CD4-positive, alpha-beta T cell (primary cell): ENCODE results near the gene TCF4. TPM values are rescaled to one million over a fixed set of nuclear protein-coding genes. Genes with fewer than 3 reads are reported as not detected.

ENCODE experiments used
- ATAC-seq: fragments of 200-7000 bp; cut with Tn5 transposase; one replicate; pipeline ENCODE4 v1.10.0; 2022; ENCODE audit warnings: mild to moderate bottlenecking; ENCODE audit not compliant: poor library complexity
- CTCF ChIA-PET: fragments of 350-600 bp; sonication (Branson Sonifier 250); formaldehyde crosslinking; loops from one replicate; lab custom pipeline; 2021; ENCODE audit warnings: antibody characterized with exemption, inconsistent platforms; lab: Charles Lee
- POLR2A ChIA-PET: fragments of 350-600 bp; sonication (Branson Sonifier 250); formaldehyde crosslinking; loops from one replicate; lab custom pipeline; 2021; ENCODE audit warnings: antibody characterized with exemption, inconsistent platforms; lab: Charles Lee
- DNase-seq, 14 experiments: peaks; one replicate each; pipeline ENCODE4 v3.0.0-alpha.2; 2013 to 2020; ENCODE audit warnings: mixed read lengths in 2 of 14
- H3K27ac ChIP-seq, 2 donors: one replicate each; pipeline versions ENCODE4 v1.5.1 to v1.7.0; 2013; ENCODE audit warnings: low read length in 2 of 2, low read depth in 1 of 2, mild to moderate bottlenecking in 1 of 2
- H3K27me3 ChIP-seq, 2 experiments: 1 replicate in 1 of 2; 2 replicates in 1 of 2; pipeline versions ENCODE4 v1.6.1 to v1.7.0; 2013; ENCODE audit warnings: low read length in 2 of 2, control low read depth in 1 of 2, mild to moderate bottlenecking in 1 of 2, moderate library complexity in 1 of 2; ENCODE audit not compliant: insufficient read depth in 2 of 2, control insufficient read depth in 1 of 2
- H3K36me3 ChIP-seq: one replicate; pipeline ENCODE4 v1.6.1; 2013; ENCODE audit warnings: low read length, control low read depth; ENCODE audit not compliant: insufficient read depth
- H3K4me1 ChIP-seq: one replicate; pipeline ENCODE4 v1.6.1; 2013; ENCODE audit warnings: low read length, control low read depth; ENCODE audit not compliant: insufficient read depth
- H3K4me3 ChIP-seq: one replicate; pipeline ENCODE4 v1.5.1; 2013; ENCODE audit warnings: mild to moderate bottlenecking, low read length, moderate library complexity
- H3K9me3 ChIP-seq, 2 experiments: 1 replicate in 1 of 2; 2 replicates in 1 of 2; pipeline versions ENCODE4 v1.6.1 to v1.7.0; 2013; ENCODE audit warnings: low read length in 2 of 2, mild to moderate bottlenecking in 2 of 2, control low read depth in 1 of 2, moderate library complexity in 1 of 2; ENCODE audit not compliant: control insufficient read depth in 1 of 2, insufficient read depth in 1 of 2
- H3K27ac Mint-ChIP-seq: one replicate; pipeline ENCODE4 v1.8.0; 2020; ENCODE audit warnings: mixed read lengths
- H3K27me3 Mint-ChIP-seq: one replicate; pipeline ENCODE4 v1.8.0; 2021; ENCODE audit warnings: mixed read lengths
- H3K36me3 Mint-ChIP-seq: one replicate; pipeline ENCODE4 v1.8.0; 2021; ENCODE audit warnings: low read depth, mixed read lengths
- H3K4me1 Mint-ChIP-seq: one replicate; pipeline ENCODE4 v1.8.0; 2021; ENCODE audit warnings: low read depth, mixed read lengths
- H3K4me3 Mint-ChIP-seq: one replicate; pipeline ENCODE4 v1.8.0; 2020; ENCODE audit warnings: mild to moderate bottlenecking, mixed read lengths
- H3K9me3 Mint-ChIP-seq: one replicate; pipeline ENCODE4 v1.8.0; 2020; ENCODE audit warnings: mixed read lengths
- CTCF ChIP-seq: fragments of 200-600 bp; IDR thresholded peaks from one replicate; pipeline ENCODE4 v1.8.0; 2022; ENCODE audit warnings: antibody characterized with exemption, mild to moderate bottlenecking
- intact Hi-C, 2 experiments: fragments of 100-400 bp; cut with DNase I in 1 of 2; cut with micrococcal nuclease in 1 of 2; formaldehyde crosslinking; loops; one replicate each; pipeline versions ENCODE4 v1.15.1 to v1.9.0; 2023 to 2025; cut with DNase I, micrococcal nuclease
- total RNA-seq, 174 experiments: library from RNA in 2 of 174; stranded (reverse) in 2 of 174; gene quantifications; one replicate each; pipeline ENCODE4 v1.2.3 and lab custom pipeline; 2021 to 2026

The TCF4 gene
- total RNA-seq, 2 experiments from 2014 or later: 3.0 to 3.2 TPM

- Mint-ChIP-seq H3K36me3 (peaks cover 7% of the 10 kb centered on the region), H3K4me3 (peak overlapping the region; percentile 92), H3K27ac (peak overlapping the region; percentile 63), H3K4me1 (peaks cover 29% of the 10 kb centered on the region), H3K27me3 (peaks cover 59% of the 10 kb centered on the region), H3K9me3 (no peaks in the 10 kb centered on the region)
- CTCF ChIA-PET: no interaction called here
- Histone ChIP-seq H3K4me3 (peak overlapping the region; percentile 52), H3K27me3 (peaks cover 20 to 34% of the 10 kb centered on the region in 2 experiments), H3K27ac (no peak overlapping the region), H3K9me3 (peaks cover 0 to 12% of the 10 kb centered on the region in 2 experiments), H3K4me1 (peaks cover 7% of the 10 kb centered on the region), H3K36me3 (no peaks in the 10 kb centered on the region)
- intact Hi-C loops: loop anchor here in 1 of 2 experiments (10.0 kb wide), 1 partner anchor 1117 kb away; no protein-coding TSS in a partner anchor
- DNase-seq (peak in 3 of 14 experiments; percentile 16 to 49 (median 39)), ATAC-seq (peak; percentile 25)
- POLR2A ChIA-PET: no interaction called here
- no peak for TF ChIP-seq CTCF
Measured at GRCh38 chr18:55587418-55588110, 428 bp downstream of the TCF4 start.

GRCh38 chr18:55585920-55586561 is 2.0 kb downstream of the TCF4 start:
- no peak overlapping the region for H3K4me3 ChIP-seq
- no peak overlapping the region for H3K27ac ChIP-seq
- peaks cover 59% of the 10 kb centered on the region for H3K27me3 Mint-ChIP-seq
- intact Hi-C loops: loop anchor here in 1 of 2 experiments (10.0 kb wide), 1 partner anchor 1119 kb away; no protein-coding TSS in a partner anchor
- ATAC-seq (no peak), DNase-seq (no peak)
- peaks cover 29% of the 10 kb centered on the region for H3K4me1 Mint-ChIP-seq
- H3K4me1 ChIP-seq: peaks cover 7% of the 10 kb centered on the region
- no peaks in the 10 kb centered on the region for H3K36me3 ChIP-seq
- no peaks in the 10 kb centered on the region for H3K9me3 Mint-ChIP-seq
- ChIA-PET POLR2A (no interaction called here), CTCF (no interaction called here)
- peaks cover 7% of the 10 kb centered on the region for H3K36me3 Mint-ChIP-seq
- H3K9me3 ChIP-seq: peaks cover 0 to 12% of the 10 kb centered on the region in 2 experiments
- H3K27ac Mint-ChIP-seq: no peak overlapping the region
- TF ChIP-seq CTCF: no peak
- H3K4me3 Mint-ChIP-seq: peak overlapping the region; percentile 92
- peaks cover 20 to 34% of the 10 kb centered on the region in 2 experiments for H3K27me3 ChIP-seq

- DNase-seq (no peak), ATAC-seq (no peak)
- Mint-ChIP-seq H3K9me3 (no peaks in the 10 kb centered on the region), H3K27ac (no peak overlapping the region), H3K27me3 (peaks cover 57% of the 10 kb centered on the region), H3K4me1 (peaks cover 29% of the 10 kb centered on the region), H3K4me3 (peak overlapping the region; percentile 77), H3K36me3 (peaks cover 7% of the 10 kb centered on the region)
- intact Hi-C loops: loop anchor here in 1 of 2 experiments (10.0 kb wide), 1 partner anchor 1120 kb away; no protein-coding TSS in a partner anchor
- peaks cover 17 to 34% of the 10 kb centered on the region in 2 experiments for H3K27me3 ChIP-seq
- CTCF ChIA-PET: no interaction called here
- H3K4me3 ChIP-seq: no peak overlapping the region
- H3K4me1 ChIP-seq: peaks cover 7% of the 10 kb centered on the region
- peaks cover 0 to 12% of the 10 kb centered on the region in 2 experiments for H3K9me3 ChIP-seq
- H3K36me3 ChIP-seq: no peaks in the 10 kb centered on the region
- H3K27ac ChIP-seq: no peak overlapping the region
- POLR2A ChIA-PET: no interaction called here
- TF ChIP-seq CTCF: no peak
Measured at GRCh38 chr18:55585065-55585919, 2.7 kb downstream of the TCF4 start.
